SU-DHL-6 (cell line): ENCODE measurements around the gene PRTG.

Experiments used
- CTCF ChIP-seq: fragments of 200-600 bp; sonication (generic); IDR thresholded peaks from one replicate; pipeline ENCODE4 v1.5.1; 2017; ENCODE audit warnings: antibody characterized with exemption, mild to moderate bottlenecking, low read length, moderate library complexity; ENCODE audit not compliant: insufficient read depth, poor library complexity, severe bottlenecking
- EZH2phosphoT487 ChIP-seq: fragments of 200-600 bp; sonication (generic), shearing (Covaris generic); conservative IDR thresholded peaks from 2 replicates; pipeline ENCODE4 v1.6.1; 2018; ENCODE audit warnings: mild to moderate bottlenecking, antibody characterized with exemption, low read length, moderate library complexity, mixed read lengths

GRCh38 chr15:55709458-55709857 is 33.5 kb downstream of the PRTG start:
- no peak for TF ChIP-seq CTCF
- no peak for TF ChIP-seq EZH2phosphoT487
